H1 (cell line): ENCODE data around the gene SAA2. TPM values are rescaled to one million over a fixed set of nuclear protein-coding genes. Genes with fewer than 3 reads are reported as not detected.

Experiments used
- CTCF ChIA-PET: fragments of 300-600 bp; sonication (Branson Sonifier 250); formaldehyde crosslinking; loops from one replicate; lab custom pipeline; 2021; ENCODE audit not compliant: partially characterized antibody; lab: Charles Lee
- POLR2A ChIA-PET: fragments of 300-600 bp; sonication (Branson Sonifier 250); formaldehyde crosslinking; loops from one replicate; lab custom pipeline; 2021; ENCODE audit warnings: inconsistent platforms; ENCODE audit not compliant: partially characterized antibody; lab: Charles Lee
- DNase-seq, 2 experiments: peaks; one replicate each; pipeline versions ENCODE4 v3.0.0 to v3.0.0-alpha.2; 2010 to 2022; ENCODE audit warnings: low spot score in 2 of 2, low read depth in 1 of 2, mixed read lengths in 1 of 2
- FAIRE-seq: peaks from 2 replicates; lab custom pipeline; 2011; peaks lifted over from hg19 to GRCh38; lab: Jason Lieb, UNC
- H2AFZ ChIP-seq: 2 replicates; pipeline ENCODE4 v1.8.1; 2012; ENCODE audit warnings: low read length, inconsistent platforms
- H2AK5ac ChIP-seq: 2 replicates; pipeline ENCODE4 v1.6.1; 2013; ENCODE audit warnings: low read depth, low read length
- H2BK120ac ChIP-seq: replicated peaks from 2 replicates; pipeline ENCODE3; 2013; ENCODE audit warnings: low read depth, low read length, inconsistent platforms
- H2BK12ac ChIP-seq: 2 replicates; pipeline ENCODE4 v1.6.1; 2013; ENCODE audit warnings: low read depth, low read length
- H2BK15ac ChIP-seq: 2 replicates; pipeline ENCODE4 v1.6.1; 2013; ENCODE audit warnings: low read length
- H2BK20ac ChIP-seq: 2 replicates; pipeline ENCODE4 v1.6.1; 2013; ENCODE audit warnings: low read length
- H2BK5ac ChIP-seq: 2 replicates; pipeline ENCODE4 v1.6.1; 2013; ENCODE audit warnings: low read depth, low read length
- H3K14ac ChIP-seq: 2 replicates; pipeline ENCODE4 v1.6.1; 2013; ENCODE audit warnings: inconsistent platforms; ENCODE audit not compliant: insufficient read length
- H3K18ac ChIP-seq: 2 replicates; pipeline ENCODE4 v1.6.1; 2013; ENCODE audit warnings: low read length; ENCODE audit errors: extremely low read depth
- H3K23ac ChIP-seq: 2 replicates; pipeline ENCODE4 v1.6.1; 2013; ENCODE audit warnings: inconsistent platforms; ENCODE audit not compliant: insufficient read length
- H3K23me2 ChIP-seq: 2 replicates; pipeline ENCODE4 v1.6.1; 2013; ENCODE audit warnings: low read depth, low read length
- H3K27ac ChIP-seq: 2 replicates; pipeline ENCODE4 v1.6.1; 2011; ENCODE audit warnings: low read depth, low read length, inconsistent platforms
- H3K27me3 ChIP-seq, 4 experiments: replicated peaks in 1 of 4; 1 replicate in 1 of 4; 2 replicates in 3 of 4; pipeline versions ENCODE4 v1.6.1 to v1.8.1; 2011 to 2013; ENCODE audit warnings: low read length in 3 of 4, mild to moderate bottlenecking in 3 of 4, inconsistent platforms in 2 of 4, mixed read lengths in 2 of 4, moderate library complexity in 1 of 4; ENCODE audit not compliant: control insufficient read depth in 3 of 4, insufficient read depth in 3 of 4; ENCODE audit errors: extremely low read depth in 1 of 4
- H3K36me3 ChIP-seq, 4 experiments: 2 replicates each; pipeline versions ENCODE4 v1.6.1 to v1.8.1; 2011 to 2013; ENCODE audit warnings: mild to moderate bottlenecking in 4 of 4, low read length in 3 of 4, moderate library complexity in 2 of 4, control low read depth in 1 of 4, inconsistent platforms in 1 of 4; ENCODE audit not compliant: insufficient read depth in 4 of 4, control insufficient read depth in 2 of 4
- H3K4ac ChIP-seq: replicated peaks from 2 replicates; pipeline ENCODE3; 2013; ENCODE audit warnings: low read length, low read depth, mixed read lengths, inconsistent platforms; ENCODE audit not compliant: insufficient read length
- H3K4me1 ChIP-seq, 4 experiments: replicated peaks in 1 of 4; 1 replicate in 1 of 4; 2 replicates in 3 of 4; pipeline versions ENCODE4 v1.6.1 to v1.8.1; 2011 to 2013; ENCODE audit warnings: low read length in 3 of 4, inconsistent platforms in 2 of 4, mixed read lengths in 1 of 4; ENCODE audit not compliant: insufficient read depth in 4 of 4, control insufficient read depth in 3 of 4
- H3K4me2 ChIP-seq, 2 experiments: 2 replicates each; pipeline versions ENCODE4 v1.6.1 to v1.8.1; 2011 to 2013; ENCODE audit warnings: low read depth in 2 of 2, low read length in 2 of 2, control low read depth in 1 of 2, inconsistent platforms in 1 of 2, mild to moderate bottlenecking in 1 of 2; ENCODE audit not compliant: insufficient read depth in 1 of 2
- H3K4me3 ChIP-seq, 4 experiments: fragments of 200-600, 300-600 bp in 1 of 4; sonication (generic), shearing (Covaris generic), sonication (Bioruptor Twin) in 1 of 4; 2 replicates each; pipeline versions ENCODE4 v1.5.1 to v1.8.1; 2011 to 2016; ENCODE audit warnings: low read length in 4 of 4, low read depth in 3 of 4, control low read depth in 2 of 4, inconsistent platforms in 2 of 4, mild to moderate bottlenecking in 2 of 4, mixed read lengths in 1 of 4, moderate library complexity in 1 of 4; ENCODE audit not compliant: insufficient read depth in 2 of 4; ENCODE audit errors: extremely low read depth in 1 of 4
- H3K56ac ChIP-seq: replicated peaks from 2 replicates; pipeline ENCODE3; 2013; ENCODE audit warnings: low read depth, mild to moderate bottlenecking, mixed read lengths, low read length, inconsistent platforms; ENCODE audit not compliant: insufficient read length
- H3K79me1 ChIP-seq: 2 replicates; pipeline ENCODE4 v1.6.1; 2013; ENCODE audit warnings: low read depth, low read length, control low read depth
- H3K79me2 ChIP-seq, 2 experiments: 2 replicates each; pipeline versions ENCODE4 v1.6.1 to v1.8.1; 2012 to 2013; ENCODE audit warnings: low read length in 2 of 2, mild to moderate bottlenecking in 2 of 2, inconsistent platforms in 1 of 2; ENCODE audit not compliant: insufficient read depth in 2 of 2, control insufficient read depth in 1 of 2
- H3K9ac ChIP-seq, 4 experiments: replicated peaks in 1 of 4; 1 replicate in 1 of 4; 2 replicates in 3 of 4; pipeline versions ENCODE4 v1.6.1 to v1.8.1; 2011 to 2013; ENCODE audit warnings: low read depth in 3 of 4, low read length in 3 of 4, control low read depth in 2 of 4, mild to moderate bottlenecking in 2 of 4, moderate library complexity in 2 of 4, inconsistent platforms in 1 of 4; ENCODE audit errors: extremely low read depth in 1 of 4
- H3K9me3 ChIP-seq, 2 experiments: 2 replicates each; pipeline versions ENCODE4 v1.6.1 to v1.8.1; 2012 to 2013; ENCODE audit warnings: mild to moderate bottlenecking in 2 of 2, moderate library complexity in 2 of 2, control low read depth in 1 of 2, inconsistent platforms in 1 of 2, low read depth in 1 of 2, low read length in 1 of 2, mixed read lengths in 1 of 2; ENCODE audit not compliant: insufficient read depth in 2 of 2
- H4K20me1 ChIP-seq, 2 experiments: replicated peaks in 1 of 2; 2 replicates each; pipeline versions ENCODE3 to v1.8.1; 2011 to 2013; ENCODE audit warnings: inconsistent platforms in 2 of 2, low read length in 2 of 2, mild to moderate bottlenecking in 1 of 2; ENCODE audit not compliant: insufficient read depth in 2 of 2, control insufficient read depth in 1 of 2
- H4K5ac ChIP-seq: 2 replicates; pipeline ENCODE4 v1.6.1; 2013; ENCODE audit warnings: low read length, low read depth, mixed read lengths, inconsistent platforms; ENCODE audit not compliant: insufficient read length
- H4K8ac ChIP-seq: 2 replicates; pipeline ENCODE4 v1.8.0; 2013; ENCODE audit warnings: mild to moderate bottlenecking, moderate library complexity, low read length, inconsistent platforms; ENCODE audit not compliant: insufficient read depth; ENCODE audit errors: extremely low read depth
- H4K91ac ChIP-seq: replicated peaks from 2 replicates; pipeline ENCODE3; 2013; ENCODE audit warnings: low read length, mixed read lengths, inconsistent platforms; ENCODE audit not compliant: insufficient read length
- MAFK ChIP-seq: IDR thresholded peaks from 2 replicates; pipeline ENCODE4 v1.6.1; 2012; ENCODE audit warnings: low read depth, mild to moderate bottlenecking, improper control_type of control experiment, low read length
- WGBS, 2 experiments: shearing (Covaris generic) in 1 of 2; methylation state at CpG; one replicate each; pipeline versions ENCODE4 v1.1.6 to v1.1.7; 2013 to 2015; ENCODE audit warnings: low lambda C conversion rate in 2 of 2, mixed read lengths in 2 of 2, inconsistent platforms in 1 of 2, low coverage in 1 of 2, missing lambda C conversion rate in 1 of 2; ENCODE audit not compliant: insufficient replicate concordance in 2 of 2, insufficient coverage in 1 of 2, insufficient read length in 1 of 2; ENCODE audit errors: extremely low coverage in 1 of 2, missing lambda C conversion rate in 1 of 2; 5-methylcytosine and 5-hydroxymethylcytosine counted together
- polyA plus RNA-seq, 7 experiments: library from polyadenylated mRNA; depleted of rRNA in 3 of 7; stranded (reverse) in 5 of 7; unstranded in 2 of 7; fragments of >200 nt in 5 of 7; fragments of 200-250 nt in 2 of 7; gene quantifications; 1 replicate in 5 of 7; 2 replicates in 1 of 7; 4 replicates in 1 of 7; pipeline versions ENCODE4 v1.2.1 to v1.2.3, GENCODE V29; 2011 to 2013; ENCODE audit warnings: missing spikeins in 2 of 7, mixed read lengths in 2 of 7
- total RNA-seq: library from RNA; stranded (reverse); fragmentation: NEBNext Ultra II Directional; extraction: Animal tissue kit (Norgen Biotek cat#: 25700); gene quantifications from 2 replicates; pipeline ENCODE4 v1.2.1, GENCODE V29; 2021

The SAA2 gene
- total and polyA plus RNA-seq, 2 of the 8 experiments (the other 6 are each of a cell fraction or from before 2014, with no cell fraction given), result not detected

DNA sequence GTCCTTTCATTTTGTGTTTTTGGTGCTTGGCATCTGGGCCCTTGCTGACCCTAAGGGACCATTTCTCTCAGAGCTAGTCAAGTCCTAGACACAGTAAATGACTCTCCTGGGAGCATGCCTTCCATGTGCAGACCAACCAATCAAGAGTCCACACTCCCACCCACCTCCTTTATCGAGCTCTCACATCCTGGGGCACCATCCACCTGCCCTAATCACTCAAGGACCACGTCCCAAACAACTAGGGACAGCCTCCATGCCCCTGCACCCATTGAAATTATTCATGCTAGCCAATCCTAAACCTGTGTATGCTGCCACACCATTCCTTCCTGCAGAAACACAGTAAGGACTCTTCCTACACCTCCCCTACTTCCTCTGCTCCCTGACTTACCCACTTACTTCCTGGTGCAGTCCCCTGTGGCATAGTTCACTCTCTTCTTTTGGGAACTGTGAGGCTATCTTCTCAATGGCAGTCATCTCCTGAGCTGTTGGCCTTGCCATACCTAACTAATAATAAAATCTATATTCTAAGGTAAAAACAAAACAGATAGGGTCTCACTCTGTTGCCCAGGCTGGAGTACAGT is 6.4 kb upstream of the SAA2 start:
- no peak overlapping the region for H4K5ac ChIP-seq
- H3K23me2 ChIP-seq, result no peaks in the 10 kb centered on the region
- no peaks in the 10 kb centered on the region for H3K36me3 ChIP-seq
- POLR2A ChIA-PET, result no interaction called here
- H3K4me3 ChIP-seq, result no peak overlapping the region
- H2BK15ac ChIP-seq, result no peak overlapping the region
- H4K91ac ChIP-seq, result no peak overlapping the region
- FAIRE-seq, result no peak
- no peaks in the 10 kb centered on the region for H4K20me1 ChIP-seq
- H3K14ac ChIP-seq, result no peak overlapping the region
- H2BK120ac ChIP-seq, result no peak overlapping the region
- no peaks in the 10 kb centered on the region for H3K9me3 ChIP-seq
- H2AFZ ChIP-seq, result no peak overlapping the region
- H3K79me2 ChIP-seq, result no peaks in the 10 kb centered on the region
- H3K9ac ChIP-seq, result no peak overlapping the region
- H2BK20ac ChIP-seq, result no peak overlapping the region
- no peak overlapping the region for H3K18ac ChIP-seq
- H2BK5ac ChIP-seq, result no peak overlapping the region
- H4K8ac ChIP-seq, result no peak overlapping the region
- no peak overlapping the region for H3K23ac ChIP-seq
- H3K79me1 ChIP-seq, result no peaks in the 10 kb centered on the region
- DNase-seq, result no peak
- no peak overlapping the region for H3K4ac ChIP-seq
- no peak overlapping the region for H3K4me2 ChIP-seq
- no peak overlapping the region for H3K56ac ChIP-seq
- 68% methylated on average over 2 of the region's 2 CpGs; no CpG with 5 or more reads in 1 of the 2 experiments for WGBS, 2 experiments
- no peak for TF ChIP-seq MAFK
- TF ChIP-seq, all 59 proteins: peak for 0
- Histone ChIP-seq H3K4me1 (no peaks in the 10 kb centered on the region), H2AK5ac (no peak overlapping the region), H3K27me3 (no peaks in the 10 kb centered on the region), H3K27ac (no peak overlapping the region), H2BK12ac (0 out of 2 replicates have a peak overlapping the region, but pooled peaks have one; percentile 17)
- CTCF ChIA-PET, result interaction anchor here (0.5 to 2.5 kb wide), 3 partner anchors 10 to 115 kb away, joined by 3 to 15 read pairs (median 3); no protein-coding TSS in a partner anchor
